ENCODE data around the gene FKBP15.
A peak's percentile ranks its signal among the peaks of the same experiment; 100 is the strongest.

Gene FKBP15

GRCh38 chr9:113177251-113177650, 43.8 kb downstream of the FKBP15 start:
- no peak overlapping the region for H3K4me3 ChIP-seq (ENCODE audit: low read length)
- H3K9me3 ChIP-seq (ENCODE audit: control insufficient read depth, low read length) = no peaks in the 10 kb centered on the region
- peaks cover 92% of the 10 kb centered on the region for H3K36me3 ChIP-seq (ENCODE audit: control insufficient read depth, insufficient read depth, low read length, severe bottlenecking)
- H3K9ac ChIP-seq (ENCODE audit: low read length) = no peak overlapping the region
- no peak for DNase-seq (ENCODE audit: low read depth)
- no peaks in the 10 kb centered on the region for H3K27me3 ChIP-seq (replicated peaks; ENCODE audit: control insufficient read depth, insufficient read depth, low read length)
- H3K4me1 ChIP-seq (ENCODE audit: control insufficient read depth, insufficient read depth, low read length) = peaks cover 5% of the 10 kb centered on the region

- peaks cover 5% of the 10 kb centered on the region for H3K4me1 ChIP-seq (ENCODE audit: control insufficient read depth, insufficient read depth, low read length)
- H3K27me3 ChIP-seq (replicated peaks; ENCODE audit: control insufficient read depth, insufficient read depth, low read length) = no peaks in the 10 kb centered on the region
- peaks cover 89% of the 10 kb centered on the region for H3K36me3 ChIP-seq (ENCODE audit: control insufficient read depth, insufficient read depth, low read length, severe bottlenecking)
- DNase-seq (ENCODE audit: low read depth) = no peak
- no peak overlapping the region for H3K9ac ChIP-seq (ENCODE audit: low read length)
- H3K9me3 ChIP-seq (ENCODE audit: control insufficient read depth, low read length) = no peaks in the 10 kb centered on the region
- no peak overlapping the region for H3K4me3 ChIP-seq (ENCODE audit: low read length)
Observed at GRCh38 chr9:113176803-113177202, 44.3 kb downstream of the FKBP15 start.

- Histone ChIP-seq H3K36me3 (ENCODE audit: control insufficient read depth, insufficient read depth, low read length, severe bottlenecking) (peaks cover 92% of the 10 kb centered on the region), H3K9me3 (ENCODE audit: control insufficient read depth, low read length) (no peaks in the 10 kb centered on the region), H3K4me1 (ENCODE audit: control insufficient read depth, insufficient read depth, low read length) (peaks cover 2% of the 10 kb centered on the region), H3K4me3 (ENCODE audit: low read length) (no peak overlapping the region), H3K9ac (ENCODE audit: low read length) (no peak overlapping the region), H3K27me3 (replicated peaks; ENCODE audit: control insufficient read depth, insufficient read depth, low read length) (no peaks in the 10 kb centered on the region)
- no peak for DNase-seq (ENCODE audit: low read depth)
Observed at GRCh38 chr9:113173341-113173740, 47.7 kb downstream of the FKBP15 start.

GRCh38 chr9:113168809-113169208, 52.3 kb downstream of the FKBP15 start:
- DNase-seq (ENCODE audit: low read depth) = no peak
- Histone ChIP-seq H3K4me3 (ENCODE audit: low read length) (no peak overlapping the region), H3K9me3 (ENCODE audit: control insufficient read depth, low read length) (no peaks in the 10 kb centered on the region), H3K27me3 (replicated peaks; ENCODE audit: control insufficient read depth, insufficient read depth, low read length) (no peaks in the 10 kb centered on the region), H3K4me1 (ENCODE audit: control insufficient read depth, insufficient read depth, low read length) (peaks cover 16% of the 10 kb centered on the region), H3K36me3 (ENCODE audit: control insufficient read depth, insufficient read depth, low read length, severe bottlenecking) (peaks cover 90% of the 10 kb centered on the region), H3K9ac (ENCODE audit: low read length) (no peak overlapping the region)

- Histone ChIP-seq H3K36me3 (ENCODE audit: control insufficient read depth, insufficient read depth, low read length, severe bottlenecking) (peaks cover 95% of the 10 kb centered on the region), H3K4me1 (ENCODE audit: control insufficient read depth, insufficient read depth, low read length) (peaks cover 16% of the 10 kb centered on the region), H3K4me3 (ENCODE audit: low read length) (no peak overlapping the region), H3K27me3 (replicated peaks; ENCODE audit: control insufficient read depth, insufficient read depth, low read length) (no peaks in the 10 kb centered on the region), H3K9ac (ENCODE audit: low read length) (no peak overlapping the region), H3K9me3 (ENCODE audit: control insufficient read depth, low read length) (no peaks in the 10 kb centered on the region)
- no peak for DNase-seq (ENCODE audit: low read depth)
Observed at GRCh38 chr9:113166039-113166438, 55.0 kb downstream of the FKBP15 start.

- peak; percentile 48 for DNase-seq (ENCODE audit: low read depth)
- peaks cover 94% of the 10 kb centered on the region for H3K36me3 ChIP-seq (ENCODE audit: control insufficient read depth, insufficient read depth, low read length, severe bottlenecking)
Observed at GRCh38 chr9:113164536-113165300, 56.4 kb downstream of the FKBP15 start.

GRCh38 chr9:113163001-113163400, 58.1 kb downstream of the FKBP15 start:
- H3K9me3 ChIP-seq (ENCODE audit: control insufficient read depth, low read length) = no peaks in the 10 kb centered on the region
- no peak overlapping the region for H3K9ac ChIP-seq (ENCODE audit: low read length)
- DNase-seq (ENCODE audit: low read depth) = no peak
- no peaks in the 10 kb centered on the region for H3K27me3 ChIP-seq (replicated peaks; ENCODE audit: control insufficient read depth, insufficient read depth, low read length)
- H3K4me3 ChIP-seq (ENCODE audit: low read length) = no peak overlapping the region
- H3K36me3 ChIP-seq (ENCODE audit: control insufficient read depth, insufficient read depth, low read length, severe bottlenecking) = peaks cover 92% of the 10 kb centered on the region
- peaks cover 16% of the 10 kb centered on the region for H3K4me1 ChIP-seq (ENCODE audit: control insufficient read depth, insufficient read depth, low read length)

More at GRCh38 chr9:113164536-113165300, 56.4 kb downstream of the FKBP15 start:
- H3K4me3 ChIP-seq (ENCODE audit: low read length) = no peak overlapping the region
- no peaks in the 10 kb centered on the region for H3K9me3 ChIP-seq (ENCODE audit: control insufficient read depth, low read length)
- no peaks in the 10 kb centered on the region for H3K27me3 ChIP-seq (replicated peaks; ENCODE audit: control insufficient read depth, insufficient read depth, low read length)
- no peak overlapping the region for H3K9ac ChIP-seq (ENCODE audit: low read length)
- H3K4me1 ChIP-seq (ENCODE audit: control insufficient read depth, insufficient read depth, low read length) = peaks cover 16% of the 10 kb centered on the region

GRCh38 chr9:113160571-113160970, 60.5 kb downstream of the FKBP15 start:
- Histone ChIP-seq H3K9me3 (ENCODE audit: control insufficient read depth, low read length) (no peaks in the 10 kb centered on the region), H3K9ac (ENCODE audit: low read length) (no peak overlapping the region), H3K36me3 (ENCODE audit: control insufficient read depth, insufficient read depth, low read length, severe bottlenecking) (peaks cover 81% of the 10 kb centered on the region), H3K4me3 (ENCODE audit: low read length) (no peak overlapping the region), H3K4me1 (ENCODE audit: control insufficient read depth, insufficient read depth, low read length) (peaks cover 16% of the 10 kb centered on the region), H3K27me3 (replicated peaks; ENCODE audit: control insufficient read depth, insufficient read depth, low read length) (no peaks in the 10 kb centered on the region)
- no peak for DNase-seq (ENCODE audit: low read depth)

- Histone ChIP-seq H3K4me1 (ENCODE audit: control insufficient read depth, insufficient read depth, low read length) (peaks cover 17% of the 10 kb centered on the region), H3K4me3 (ENCODE audit: low read length) (no peak overlapping the region), H3K27me3 (replicated peaks; ENCODE audit: control insufficient read depth, insufficient read depth, low read length) (no peaks in the 10 kb centered on the region), H3K9me3 (ENCODE audit: control insufficient read depth, low read length) (no peaks in the 10 kb centered on the region), H3K9ac (ENCODE audit: low read length) (no peak overlapping the region), H3K36me3 (ENCODE audit: control insufficient read depth, insufficient read depth, low read length, severe bottlenecking) (peaks cover 65% of the 10 kb centered on the region)
- DNase-seq (ENCODE audit: low read depth) = no peak
Observed at GRCh38 chr9:113158446-113158845, 62.6 kb downstream of the FKBP15 start.

GRCh38 chr9:113156880-113157279, 64.2 kb downstream of the FKBP15 start:
- no peaks in the 10 kb centered on the region for H3K9me3 ChIP-seq (ENCODE audit: control insufficient read depth, low read length)
- no peak overlapping the region for H3K9ac ChIP-seq (ENCODE audit: low read length)
- no peak overlapping the region for H3K4me3 ChIP-seq (ENCODE audit: low read length)
- H3K27me3 ChIP-seq (replicated peaks; ENCODE audit: control insufficient read depth, insufficient read depth, low read length) = no peaks in the 10 kb centered on the region
- DNase-seq (ENCODE audit: low read depth) = no peak
- H3K4me1 ChIP-seq (ENCODE audit: control insufficient read depth, insufficient read depth, low read length) = peaks cover 32% of the 10 kb centered on the region
- peaks cover 50% of the 10 kb centered on the region for H3K36me3 ChIP-seq (ENCODE audit: control insufficient read depth, insufficient read depth, low read length, severe bottlenecking)

- peaks cover 41% of the 10 kb centered on the region for H3K36me3 ChIP-seq (ENCODE audit: control insufficient read depth, insufficient read depth, low read length, severe bottlenecking)
- peaks cover 37% of the 10 kb centered on the region for H3K4me1 ChIP-seq (ENCODE audit: control insufficient read depth, insufficient read depth, low read length)
- H3K27me3 ChIP-seq (replicated peaks; ENCODE audit: control insufficient read depth, insufficient read depth, low read length) = no peaks in the 10 kb centered on the region
- DNase-seq (ENCODE audit: low read depth) = no peak
- H3K9me3 ChIP-seq (ENCODE audit: control insufficient read depth, low read length) = no peaks in the 10 kb centered on the region
- no peak overlapping the region for H3K4me3 ChIP-seq (ENCODE audit: low read length)
- no peak overlapping the region for H3K9ac ChIP-seq (ENCODE audit: low read length)
Observed at GRCh38 chr9:113155911-113156588, 65.0 kb downstream of the FKBP15 start.

Data from adipocyte (in vitro differentiated cells).